GM21717 (cell line): Measurements from ENCODE around the gene VPS26B.
"Not testable (repeated sequence)": the region's sequence is repeated elsewhere in the genome, so short reads cannot be mapped to it uniquely, and the experiment has no call there.

Experiments used
- ATAC-seq: cut with Tn5 transposase; IDR thresholded peaks from one replicate; pipeline ENCODE4 v1.9.1; 2021; ENCODE audit warnings: mild to moderate bottlenecking, moderate library complexity; ENCODE audit not compliant: unreplicated experiment

Gene VPS26B

DNA sequence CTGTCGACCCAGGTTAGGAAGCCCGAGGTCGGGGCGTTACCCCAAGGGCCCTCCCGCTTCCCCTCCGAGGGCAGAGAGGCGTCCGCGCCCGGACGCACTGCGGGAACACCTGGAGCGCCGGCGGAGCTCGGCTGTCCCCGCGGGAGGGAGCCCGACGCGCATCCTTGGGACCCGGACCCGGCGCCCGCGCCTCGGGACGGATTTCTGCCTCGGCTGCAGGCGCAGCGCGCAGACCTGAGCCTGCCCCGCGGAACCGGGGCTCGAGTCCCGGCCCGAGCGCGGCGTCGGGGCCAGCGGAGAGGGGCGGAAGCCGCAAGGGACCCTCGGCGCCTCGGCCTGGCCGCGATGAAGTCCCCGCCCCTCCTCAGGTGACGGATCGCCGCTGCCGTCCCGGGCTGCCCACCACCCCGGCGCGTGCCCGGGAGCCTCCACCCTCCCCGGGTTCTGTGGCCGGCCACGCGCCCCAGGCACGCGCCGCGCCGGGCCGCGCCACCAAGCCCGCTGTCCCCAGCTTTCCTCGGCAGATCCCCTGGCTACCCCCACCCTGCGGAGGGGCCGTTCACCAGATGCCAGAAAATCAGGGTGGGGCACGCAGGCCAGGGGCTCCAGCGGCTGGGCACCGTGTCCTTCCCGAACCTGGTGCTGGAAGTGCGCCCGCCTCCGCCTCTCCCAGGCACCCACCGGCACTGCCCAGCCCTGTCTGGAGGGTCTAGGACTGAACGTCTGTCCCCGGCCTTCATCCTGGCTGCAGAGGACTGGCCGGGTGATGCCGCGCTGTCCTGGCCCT is 52.1 kb downstream of the VPS26B start:
- no peak for ATAC-seq

DNA sequence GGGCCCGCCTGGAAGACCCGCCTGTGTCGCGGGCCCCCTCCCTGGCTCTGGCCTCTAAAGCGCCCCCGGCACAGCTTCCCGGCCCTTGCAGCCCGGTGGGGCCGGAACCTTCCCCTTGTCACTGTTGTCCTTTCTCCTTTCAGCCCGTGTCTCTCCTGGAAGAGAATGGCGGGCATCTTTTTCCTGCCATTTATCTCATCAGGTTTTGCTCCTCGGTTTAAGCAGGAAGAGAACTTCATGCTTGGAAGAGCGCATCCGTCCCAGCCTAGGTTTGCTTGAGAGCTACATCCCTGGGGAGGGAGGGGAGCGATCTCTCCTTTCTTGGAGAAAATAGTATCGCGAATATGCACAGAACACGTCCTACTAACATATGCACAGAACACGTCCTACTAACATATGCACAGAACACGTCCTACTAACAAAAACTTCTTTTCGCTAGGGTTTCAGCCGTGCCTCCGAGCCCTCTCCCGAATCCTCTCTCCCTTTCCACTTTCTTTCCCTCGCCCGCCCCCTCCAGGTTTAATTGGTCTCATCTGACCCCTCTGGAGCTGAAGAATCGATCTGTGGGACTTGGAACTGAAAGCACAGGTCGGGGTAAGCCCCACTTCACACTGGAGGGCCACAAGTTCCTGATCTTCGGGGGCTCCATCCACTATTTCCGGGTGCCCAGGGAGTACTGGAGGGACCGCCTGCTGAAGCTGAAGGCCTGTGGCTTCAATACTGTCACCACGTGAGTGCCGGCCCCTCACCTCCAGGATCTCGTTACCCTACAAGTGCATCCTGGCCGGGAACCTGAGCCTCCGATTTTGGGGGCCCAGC is 52.9 kb downstream of the VPS26B start:
- no peak for ATAC-seq

DNA sequence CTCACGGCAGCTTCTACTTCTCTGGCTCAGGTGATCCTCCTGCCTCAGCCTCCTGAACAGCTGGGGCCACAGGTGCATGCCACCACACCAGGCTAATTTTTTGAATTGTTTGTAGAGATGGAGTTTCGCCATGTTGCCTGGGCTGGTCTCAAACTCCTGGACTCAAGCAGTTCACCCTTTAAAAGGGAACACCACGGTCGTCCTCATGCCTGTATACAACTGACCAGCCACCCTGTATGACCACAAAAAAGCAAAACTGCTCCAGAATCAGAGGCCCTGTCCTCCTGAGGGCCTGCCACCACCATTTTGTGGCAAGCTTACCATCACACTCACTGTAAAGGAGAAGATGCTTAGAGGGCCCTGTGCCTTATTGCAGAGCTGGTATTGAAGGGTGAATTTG is 53.9 kb downstream of the VPS26B start:
- ATAC-seq: no peak

DNA sequence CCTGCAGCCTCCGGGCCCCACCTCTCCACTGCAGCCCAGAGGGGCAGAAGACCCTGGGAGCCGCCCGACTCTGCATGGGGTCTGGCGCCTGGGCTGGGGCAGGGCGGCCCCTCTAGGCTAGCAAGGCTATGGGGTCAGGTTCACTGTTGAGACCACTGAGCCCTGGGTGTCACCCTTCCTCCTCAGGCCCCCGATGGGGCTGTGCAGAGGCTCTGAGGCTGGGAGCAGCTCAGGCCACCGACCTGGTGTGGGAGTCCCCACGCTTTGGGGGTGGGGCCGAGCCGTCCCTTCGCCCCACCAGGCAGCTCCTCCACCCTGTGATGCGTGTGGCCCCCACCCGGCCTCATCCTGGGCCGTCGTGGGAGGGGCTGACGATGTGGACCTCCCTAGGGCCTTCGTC is 57.2 kb downstream of the VPS26B start:
- ATAC-seq: not testable (repeated sequence)

DNA sequence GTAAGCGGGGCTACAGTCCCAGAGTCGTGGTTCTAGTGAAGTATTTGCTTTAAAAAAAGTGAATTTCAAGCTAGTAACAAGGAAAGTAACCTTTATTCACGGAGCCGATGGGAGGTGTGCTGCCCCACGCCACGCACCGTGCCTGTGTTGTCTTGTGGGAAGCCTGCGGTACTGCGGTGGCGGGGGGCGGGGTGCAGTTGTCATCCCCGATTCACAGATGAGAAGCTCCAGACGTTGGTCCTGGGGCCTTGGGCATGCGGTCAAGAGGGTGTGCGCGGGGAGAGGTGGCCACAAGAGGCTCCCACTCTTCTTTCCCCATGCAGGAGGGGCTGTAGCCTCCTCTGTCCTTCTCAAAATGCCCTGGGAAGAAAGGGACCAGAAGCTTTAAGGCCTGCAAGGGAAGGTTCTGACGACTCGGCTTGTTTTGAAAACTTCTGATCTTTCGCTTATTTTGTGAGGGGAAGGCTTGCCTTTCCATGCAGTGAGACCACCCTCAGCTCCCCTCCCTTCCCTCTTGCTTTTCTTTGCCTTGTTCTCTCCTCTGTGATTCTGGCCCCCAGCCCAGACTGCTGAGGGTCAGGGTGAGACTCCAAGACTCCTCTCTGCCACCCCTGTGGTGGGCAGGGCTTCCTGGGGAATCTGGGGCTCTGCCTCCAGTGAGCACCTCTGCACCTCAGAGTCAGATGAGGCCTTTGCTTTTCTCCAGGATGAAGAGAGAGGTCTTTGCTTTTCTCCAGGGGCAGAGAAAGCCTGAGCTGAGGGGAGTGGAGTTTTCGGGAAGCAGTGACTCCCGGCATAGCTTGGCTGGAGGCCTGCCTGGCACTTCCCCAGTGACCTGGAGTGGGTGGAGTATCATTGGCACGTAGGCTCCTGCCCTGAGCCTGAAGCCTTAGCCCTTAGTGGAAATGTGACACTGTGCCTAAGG is 57.9 kb downstream of the VPS26B start:
- no peak for ATAC-seq

DNA sequence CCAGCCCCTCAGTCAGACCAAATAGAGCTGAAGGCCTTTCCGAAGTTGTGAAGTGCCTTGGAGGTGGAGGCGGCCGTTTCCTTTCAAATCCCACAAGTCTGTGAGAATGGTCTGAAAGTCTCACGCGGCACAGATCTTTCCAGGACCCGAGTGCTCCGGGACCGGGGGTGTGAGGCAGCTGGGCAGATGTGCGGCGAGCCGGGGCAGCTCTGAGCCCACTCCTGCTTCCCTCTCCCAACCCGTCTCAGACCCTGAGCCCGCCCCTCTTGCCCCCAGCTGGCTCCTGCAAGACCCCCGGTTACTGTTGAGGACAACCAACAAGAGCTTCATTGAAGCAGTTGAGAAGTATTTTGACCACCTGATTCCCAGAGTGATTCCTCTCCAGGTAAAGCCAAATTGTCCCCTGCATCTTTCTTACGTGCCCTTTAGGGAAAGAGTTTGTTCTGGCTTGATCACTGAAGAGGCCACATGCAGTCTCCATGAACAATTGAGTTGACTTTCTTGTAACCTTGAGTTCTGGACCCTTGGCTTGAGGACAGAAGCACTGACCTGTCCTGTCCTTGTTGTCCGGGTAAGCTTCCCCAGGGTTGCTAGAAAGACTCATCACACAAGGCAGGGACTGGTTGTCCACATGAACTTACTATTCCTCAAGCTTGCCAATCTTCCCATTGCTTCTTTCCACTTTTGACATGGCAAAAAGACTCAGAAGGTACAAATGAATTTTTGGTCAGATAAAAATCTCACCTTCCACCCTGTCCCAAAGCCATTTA is 59.2 kb downstream of the VPS26B start:
- ATAC-seq: no peak

DNA sequence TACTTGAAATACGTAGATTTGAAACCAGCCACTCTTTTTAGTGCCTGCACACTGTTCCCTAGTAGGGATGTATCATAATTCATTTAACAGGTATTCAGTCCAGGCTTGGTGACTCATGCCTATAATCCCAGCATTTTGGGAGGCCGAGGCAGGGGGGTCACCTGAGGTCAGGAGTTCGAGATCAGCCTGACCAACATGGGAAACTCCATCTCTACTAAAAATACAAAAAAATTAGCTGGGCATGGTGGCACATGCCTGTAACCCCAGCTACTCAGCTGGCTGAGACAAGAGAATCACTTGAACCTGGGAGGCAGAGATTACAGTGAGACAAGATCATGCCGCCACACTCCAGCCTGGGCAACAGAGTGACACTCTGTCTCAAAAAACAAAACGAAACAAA is 59.9 kb downstream of the VPS26B start:
- not testable (repeated sequence) for ATAC-seq

DNA sequence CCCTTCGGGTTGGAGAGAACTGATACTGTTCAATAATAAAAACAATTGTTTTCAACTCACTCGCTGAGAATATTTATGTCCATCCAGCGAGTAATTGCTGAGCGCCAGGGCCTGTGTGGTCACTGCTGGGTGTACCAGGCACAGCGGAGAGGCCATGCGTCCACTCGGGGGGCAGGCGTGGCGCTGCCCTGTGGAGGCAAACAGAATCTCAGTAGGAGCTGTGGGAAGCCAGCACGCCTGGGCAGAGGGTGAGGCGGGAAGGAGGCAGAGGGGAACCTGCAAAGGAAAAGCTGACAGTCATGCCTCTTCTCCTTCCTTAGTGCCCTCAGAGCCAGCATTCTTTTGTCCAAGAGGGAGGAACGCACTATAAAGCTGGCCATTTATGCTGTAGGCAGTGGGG is 63.1 kb downstream of the VPS26B start:
- no peak for ATAC-seq

DNA sequence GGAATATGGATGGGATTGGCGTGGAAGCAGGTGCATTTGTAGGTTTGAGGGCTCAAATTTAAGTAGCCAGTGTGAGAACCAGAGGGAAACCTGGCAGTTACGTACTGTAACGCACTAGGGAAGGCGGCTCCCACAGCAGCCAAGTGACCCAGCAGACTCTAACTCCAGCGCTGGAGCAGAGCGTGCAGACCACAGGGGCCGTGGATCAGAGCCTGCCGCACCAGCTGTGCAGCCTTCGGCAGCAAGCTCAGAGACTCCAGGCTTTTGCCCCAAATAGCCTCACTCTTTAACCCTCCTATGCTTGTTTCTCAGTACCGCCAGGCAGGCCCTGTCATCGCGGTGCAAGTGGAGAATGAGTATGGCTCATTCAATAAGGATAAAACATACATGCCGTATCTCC is 64.0 kb downstream of the VPS26B start:
- no peak for ATAC-seq

DNA sequence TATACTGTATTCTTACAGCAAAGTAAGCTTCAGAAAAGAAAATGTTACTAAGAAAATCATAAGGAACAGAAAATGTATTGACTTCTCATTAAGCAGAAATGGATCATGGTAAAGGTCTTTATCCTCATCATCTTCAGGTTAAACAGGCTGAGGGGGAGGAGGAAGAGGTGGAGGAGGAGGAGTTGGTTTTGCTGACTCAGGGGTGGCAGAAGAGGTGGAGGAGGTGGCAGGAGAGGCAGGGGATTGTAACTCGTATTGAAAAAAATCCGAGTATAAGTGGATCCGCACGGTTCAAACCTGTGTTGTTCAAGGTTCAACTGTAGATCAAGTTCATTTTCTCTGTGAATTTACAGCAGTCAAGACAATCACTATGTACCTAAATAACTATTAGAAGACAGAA is 64.7 kb downstream of the VPS26B start:
- ATAC-seq: no peak

DNA sequence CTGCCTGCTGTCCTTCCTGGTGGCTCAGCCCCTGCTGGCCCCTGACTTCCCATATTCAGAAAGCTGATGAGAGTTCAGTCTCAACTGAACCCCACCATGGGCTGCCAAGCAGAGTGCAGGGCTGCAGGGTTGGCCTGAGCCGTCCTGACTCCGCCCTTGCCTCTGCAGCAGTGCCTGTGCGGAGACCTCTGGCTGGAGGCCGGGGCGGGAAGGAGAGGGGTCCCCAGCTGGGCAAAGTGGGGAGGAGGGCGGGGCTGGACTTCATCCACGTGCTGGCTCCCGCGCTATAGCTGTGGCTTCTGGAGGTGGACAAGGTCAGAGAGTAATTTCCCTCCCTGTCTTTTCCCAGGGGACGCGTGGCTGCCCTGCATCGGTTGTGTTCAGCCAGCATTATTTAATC is 65.3 kb downstream of the VPS26B start:
- no peak for ATAC-seq

DNA sequence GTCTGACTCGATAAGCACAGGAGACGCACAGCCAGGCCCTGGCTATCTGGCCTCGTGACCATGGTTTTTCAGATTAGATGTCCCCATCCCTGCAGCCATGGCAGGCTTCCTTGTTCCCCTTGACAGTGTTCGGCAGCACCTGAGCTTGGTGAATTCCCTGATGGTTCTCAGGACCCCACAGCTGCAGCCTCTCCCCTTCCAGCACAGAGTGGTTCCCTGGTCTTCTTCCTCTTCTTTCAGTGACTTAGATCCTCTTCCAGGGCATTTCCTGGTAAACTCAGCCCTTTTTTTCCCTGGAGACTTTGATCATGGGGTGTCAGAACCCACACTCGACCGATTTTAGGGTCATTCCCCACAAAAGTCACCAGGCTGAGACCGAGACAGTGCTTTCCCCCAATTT is 66.2 kb downstream of the VPS26B start:
- ATAC-seq: no peak

DNA sequence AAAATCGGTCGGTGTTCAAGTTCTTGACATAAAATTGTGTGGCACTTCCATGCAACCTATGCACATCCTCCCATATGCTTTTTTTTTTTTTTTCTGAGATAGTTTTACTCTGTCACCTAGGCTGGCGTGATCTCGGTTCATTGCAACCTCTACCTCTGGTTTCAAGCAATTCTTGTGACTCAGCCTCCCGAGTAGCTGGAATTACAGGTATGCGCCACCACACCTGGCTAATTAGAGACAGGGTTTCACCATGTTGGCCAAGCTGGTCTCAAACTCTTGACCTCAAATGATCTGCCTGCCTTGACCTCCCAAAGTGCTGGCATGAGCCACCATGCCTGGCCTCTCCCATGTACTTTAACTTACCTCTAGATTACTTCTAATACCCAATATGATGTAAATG is 66.7 kb downstream of the VPS26B start:
- ATAC-seq: no peak

DNA sequence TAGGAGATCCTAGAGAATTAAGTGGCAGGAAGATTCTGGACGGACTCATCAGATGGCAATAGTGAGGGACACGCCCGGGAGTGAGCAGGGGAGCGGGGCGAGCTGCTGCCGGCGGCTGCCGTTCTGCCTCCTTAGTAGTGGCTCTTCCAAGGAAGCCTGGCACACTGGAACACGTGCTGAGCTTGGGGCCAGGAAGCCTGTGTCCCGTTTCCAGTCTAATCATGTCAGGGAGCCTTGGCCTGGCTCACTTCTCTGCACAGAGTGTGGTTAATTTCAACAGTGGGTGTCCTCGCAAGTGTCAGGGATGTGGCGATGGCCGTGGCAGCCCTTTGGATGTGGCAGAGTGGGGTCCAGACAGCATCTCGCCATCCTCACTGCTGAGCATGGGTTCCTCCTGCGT is 68.2 kb downstream of the VPS26B start:
- no peak for ATAC-seq

DNA sequence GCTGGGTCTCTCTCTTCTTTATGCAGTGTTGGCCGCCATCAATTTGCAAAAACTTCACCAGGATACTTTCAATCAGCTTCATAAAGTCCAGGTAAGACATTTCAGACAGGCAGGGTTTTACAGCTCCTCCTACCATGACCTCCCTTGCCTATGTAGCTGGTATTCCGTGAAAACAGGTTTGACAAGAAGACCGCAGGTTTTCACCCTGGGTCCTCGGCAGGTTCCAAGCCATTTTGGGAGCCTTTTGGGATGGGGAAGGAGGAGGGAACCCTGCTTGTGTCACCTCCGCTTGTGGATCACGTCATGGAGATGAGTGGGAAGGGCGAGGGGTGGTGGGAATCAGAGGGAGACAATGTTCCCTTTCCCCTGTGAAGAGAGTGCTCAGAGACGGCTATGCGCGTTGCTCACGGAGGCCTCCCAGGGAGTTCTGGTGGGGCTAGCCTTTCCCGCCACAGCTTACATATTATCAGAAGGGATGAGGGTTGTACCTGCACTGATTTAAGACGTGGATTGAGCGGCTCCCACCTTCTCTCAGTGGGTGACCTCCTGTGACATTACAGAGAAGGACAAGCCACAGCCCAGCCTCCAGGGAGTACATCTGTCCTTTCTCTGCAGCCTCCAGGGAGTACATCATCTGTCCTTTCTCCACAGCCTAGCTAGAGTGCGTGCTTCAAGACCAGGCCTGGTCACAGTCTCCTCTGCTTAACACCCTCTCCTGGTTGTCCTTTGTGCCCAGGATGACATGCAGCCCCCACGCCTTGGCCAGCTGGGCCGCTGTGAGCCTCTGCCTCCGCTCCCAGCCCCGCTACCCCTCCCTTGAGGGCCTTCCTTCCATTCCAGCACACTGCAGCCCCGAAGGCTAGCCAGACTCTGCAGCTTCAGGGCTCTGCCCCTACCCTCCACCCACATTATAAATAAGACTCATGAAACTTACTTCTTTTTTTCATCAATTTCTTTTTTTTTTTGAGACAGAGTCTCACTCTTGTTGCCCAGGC is 68.9 kb downstream of the VPS26B start:
- ATAC-seq: no peak

DNA sequence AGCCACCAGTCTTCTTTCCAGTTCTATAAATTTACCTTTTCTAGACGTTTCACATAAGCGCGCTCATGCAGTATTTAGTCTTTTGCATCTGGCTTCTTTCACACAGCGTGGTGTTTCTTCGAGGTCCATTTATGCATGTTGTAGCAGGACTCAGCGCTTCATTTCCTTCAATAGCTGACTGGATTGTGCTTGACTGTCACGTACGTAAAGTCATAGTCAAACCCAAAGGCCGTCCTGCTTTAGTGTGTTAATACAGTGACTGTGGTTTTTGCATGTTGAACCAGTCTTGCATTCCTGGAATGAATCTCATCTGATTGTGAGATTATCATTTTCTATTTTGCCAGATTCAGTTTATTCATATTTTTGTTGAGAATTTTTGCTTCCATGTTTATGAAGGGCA is 70.2 kb downstream of the VPS26B start:
- no peak for ATAC-seq
